ENCODE data around the gene PHACTR2.

GRCh38 chr6:143656026-143656425, 21.7 kb upstream of the PHACTR2 start:
- TF ChIP-seq, protein P1, sequence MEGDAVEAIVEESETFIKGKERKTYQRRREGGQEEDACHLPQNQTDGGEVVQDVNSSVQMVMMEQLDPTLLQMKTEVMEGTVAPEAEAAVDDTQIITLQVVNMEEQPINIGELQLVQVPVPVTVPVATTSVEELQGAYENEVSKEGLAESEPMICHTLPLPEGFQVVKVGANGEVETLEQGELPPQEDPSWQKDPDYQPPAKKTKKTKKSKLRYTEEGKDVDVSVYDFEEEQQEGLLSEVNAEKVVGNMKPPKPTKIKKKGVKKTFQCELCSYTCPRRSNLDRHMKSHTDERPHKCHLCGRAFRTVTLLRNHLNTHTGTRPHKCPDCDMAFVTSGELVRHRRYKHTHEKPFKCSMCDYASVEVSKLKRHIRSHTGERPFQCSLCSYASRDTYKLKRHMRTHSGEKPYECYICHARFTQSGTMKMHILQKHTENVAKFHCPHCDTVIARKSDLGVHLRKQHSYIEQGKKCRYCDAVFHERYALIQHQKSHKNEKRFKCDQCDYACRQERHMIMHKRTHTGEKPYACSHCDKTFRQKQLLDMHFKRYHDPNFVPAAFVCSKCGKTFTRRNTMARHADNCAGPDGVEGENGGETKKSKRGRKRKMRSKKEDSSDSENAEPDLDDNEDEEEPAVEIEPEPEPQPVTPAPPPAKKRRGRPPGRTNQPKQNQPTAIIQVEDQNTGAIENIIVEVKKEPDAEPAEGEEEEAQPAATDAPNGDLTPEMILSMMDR (conservative IDR thresholded peaks at IDR 0.05) = no peak
- TF ChIP-seq EZH2 (IDR thresholded peaks at IDR 0.05; ENCODE audit: low read depth) = no peak
